NK-92 treated with Interleukin-12 subunit alpha and Interleukin-12 subunit beta, amount 100 ng/mL, for 24 hours (cell line): ENCODE results near the gene SKIC2.
"Not testable (repeated sequence)": the region's sequence is repeated elsewhere in the genome, so short reads cannot be mapped to it uniquely, and the experiment has no call there.

Source experiments
- DNase-seq: peaks from one replicate; lab custom pipeline; 2025; lab: John Stamatoyannopoulos, UW

Gene SKIC2

GRCh38 chr6:32004864-32005537 lies 46.0 kb downstream of the SKIC2 start:
- not testable (repeated sequence) for DNase-seq

GRCh38 chr6:32005538-32005880 lies 46.5 kb downstream of the SKIC2 start:
- not testable (repeated sequence) for DNase-seq

- not testable (repeated sequence) for DNase-seq
These were observed 47.1 kb downstream of the SKIC2 start for GRCh38 chr6:32005991-32006529.

DNA sequence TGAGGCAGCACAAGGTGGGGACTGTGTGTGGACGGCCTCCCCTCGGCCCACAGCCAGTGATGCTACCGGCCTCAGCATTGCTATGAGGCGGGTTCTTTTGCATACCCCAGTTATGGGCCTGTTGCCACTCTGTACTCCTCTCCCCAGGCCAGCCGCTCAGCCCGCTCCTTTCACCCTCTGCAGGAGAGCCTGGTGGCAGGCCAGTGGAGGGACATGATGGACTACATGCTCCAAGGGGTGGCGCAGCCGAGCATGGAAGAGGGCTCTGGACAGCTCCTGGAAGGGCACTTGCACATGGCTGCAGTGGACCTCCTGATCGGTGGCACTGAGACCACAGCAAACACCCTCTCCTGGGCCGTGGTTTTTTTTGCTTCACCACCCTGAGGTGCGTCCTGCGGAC lies 48.1 kb downstream of the SKIC2 start:
- not testable (repeated sequence) for DNase-seq

GRCh38 chr6:32008037-32008436 lies 49.1 kb downstream of the SKIC2 start:
- DNase-seq, result not testable (repeated sequence)

GRCh38 chr6:32008616-32009015 lies 49.6 kb downstream of the SKIC2 start:
- not testable (repeated sequence) for DNase-seq

GRCh38 chr6:32009537-32009936 lies 50.6 kb downstream of the SKIC2 start:
- not testable (repeated sequence) for DNase-seq

GRCh38 chr6:32010856-32011530 lies 52.0 kb downstream of the SKIC2 start:
- not testable (repeated sequence) for DNase-seq

- DNase-seq, result not testable (repeated sequence)
These were observed 54.1 kb downstream of the SKIC2 start for GRCh38 chr6:32012941-32013617.

- DNase-seq, result not testable (repeated sequence)
These were observed 54.8 kb downstream of the SKIC2 start for GRCh38 chr6:32013738-32014137.

DNA sequence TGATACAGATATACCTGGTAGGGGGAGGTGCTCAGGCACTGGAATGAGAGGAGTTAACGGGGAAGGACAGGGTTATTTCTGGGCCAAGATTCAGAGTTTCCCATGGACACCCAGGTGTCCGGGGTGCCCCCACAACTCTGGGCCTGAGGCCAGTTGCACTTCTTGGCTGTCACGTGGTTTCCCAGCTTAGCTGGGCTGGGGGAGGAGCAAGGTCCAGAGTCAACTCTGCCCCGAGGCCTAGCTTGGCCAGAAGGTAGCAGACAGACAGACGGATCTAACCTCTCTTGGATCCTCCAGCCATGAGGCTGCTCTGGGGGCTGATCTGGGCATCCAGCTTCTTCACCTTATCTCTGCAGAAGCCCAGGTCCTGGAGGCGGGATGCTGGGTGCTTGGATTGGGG lies 55.6 kb downstream of the SKIC2 start, which contains the start of gene C4B:
Gene C4B (plus strand): TSS at position 249 of the 400 bp plus-strand sequence. CDS start 51 bp downstream, at position 300.
- DNase-seq, result not testable (repeated sequence)
